Kidney capillary endothelial cell (primary cell): ENCODE measurements around the gene LNPEP.
"Not testable (repeated sequence)": the region's sequence is repeated elsewhere in the genome, so short reads cannot be mapped to it uniquely, and the experiment has no call there.

Experiments used
- DNase-seq: peaks from one replicate; pipeline ENCODE4 v3.0.0-alpha.2; 2018; ENCODE audit warnings: low spot score

The LNPEP gene

DNA sequence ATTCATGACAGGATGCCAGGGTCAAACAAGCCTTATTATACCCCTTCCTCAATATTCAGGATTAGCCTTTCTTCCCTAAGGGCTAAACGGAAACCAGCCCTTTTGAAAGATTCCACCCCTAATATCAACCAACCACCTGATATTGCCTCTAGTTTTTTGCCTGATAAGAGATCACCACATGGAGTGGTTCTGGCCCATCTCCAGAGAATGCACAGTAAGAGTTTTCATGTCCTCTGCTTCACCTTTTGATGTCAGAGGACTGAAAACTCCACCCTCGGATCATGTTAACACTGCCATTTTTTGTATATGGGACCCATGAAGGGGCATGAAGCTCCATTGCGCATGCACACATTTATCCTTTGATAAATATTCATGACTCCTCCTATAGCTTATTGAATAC is 5.8 kb upstream of the LNPEP start:
- no peak for DNase-seq

DNA sequence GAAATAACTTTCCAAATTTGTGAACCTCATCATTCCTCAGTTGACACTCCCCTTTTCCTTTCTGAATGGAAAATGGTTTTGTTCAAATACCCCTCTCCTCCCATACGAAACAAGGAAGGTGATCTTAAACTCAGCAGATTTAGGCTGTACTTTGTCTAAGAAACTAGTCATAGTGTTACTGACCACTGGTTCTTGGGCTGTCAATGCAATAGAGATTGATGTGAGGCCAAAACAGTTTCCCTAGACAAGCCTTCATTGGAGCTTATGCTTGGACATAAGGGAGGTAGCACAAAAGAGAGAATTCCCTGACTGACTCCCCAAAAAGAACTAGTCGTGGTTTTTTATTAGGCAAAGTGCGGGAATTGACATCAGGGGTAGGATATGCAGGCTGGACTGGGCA is 5.3 kb upstream of the LNPEP start:
- DNase-seq, result no peak

DNA sequence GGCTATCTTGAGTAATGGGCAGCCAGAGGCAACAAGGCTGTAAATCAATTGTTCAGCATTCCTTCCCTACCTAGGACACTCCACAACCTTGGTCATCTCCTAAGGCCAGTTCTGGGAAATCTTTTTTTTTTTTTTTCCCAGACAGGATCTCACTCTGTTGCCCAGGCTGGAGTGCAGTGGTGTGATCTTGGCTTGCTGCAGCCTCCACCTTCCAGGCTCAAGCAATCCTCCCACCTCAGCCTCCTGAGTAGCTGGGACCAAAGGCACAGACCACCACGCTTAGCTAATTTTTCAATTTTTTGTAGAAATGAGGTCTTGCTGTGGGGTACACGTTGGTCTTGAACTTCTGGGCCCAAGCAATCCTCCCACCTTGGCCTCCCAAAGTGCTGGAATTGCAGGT is 4.8 kb upstream of the LNPEP start:
- not testable (repeated sequence) for DNase-seq

DNA sequence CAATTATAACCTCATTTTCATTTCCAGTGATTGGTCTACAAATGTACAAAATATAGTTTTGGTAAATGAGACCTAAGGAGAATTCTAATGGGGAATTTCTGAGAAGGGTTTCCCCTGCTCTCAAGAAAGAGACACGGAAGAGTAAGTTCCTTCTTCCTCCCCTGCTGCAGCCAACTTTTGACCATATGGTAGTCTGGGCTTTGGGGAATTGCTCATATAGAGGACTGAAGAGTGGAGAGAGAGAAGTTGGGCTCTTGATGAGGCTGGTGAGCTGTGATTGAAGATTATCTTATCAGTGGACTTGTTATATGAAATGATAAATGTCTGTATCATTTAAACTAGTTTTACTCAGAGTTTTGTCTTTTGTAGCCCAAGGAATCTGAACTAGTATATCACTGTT is 4.3 kb upstream of the LNPEP start:
- no peak for DNase-seq

DNA sequence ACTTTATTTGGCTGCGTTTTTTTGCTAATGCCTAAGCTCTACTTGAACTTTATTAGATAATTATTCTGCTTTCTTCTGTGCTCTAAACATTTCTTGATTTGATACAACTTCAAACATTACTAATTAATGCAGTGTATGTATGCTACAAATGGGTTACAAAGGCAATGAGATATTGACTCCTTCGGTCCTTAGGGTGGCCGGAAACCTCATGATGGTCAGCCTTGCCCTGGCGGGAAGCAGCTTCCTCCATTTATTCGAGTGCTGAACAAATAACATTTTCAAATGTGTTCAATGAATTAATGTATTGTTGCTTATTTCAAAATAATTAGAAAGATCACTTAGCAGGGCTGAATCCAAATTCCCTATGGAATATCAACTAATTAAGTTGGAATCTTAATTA is 3.9 kb upstream of the LNPEP start:
- no peak for DNase-seq

DNA sequence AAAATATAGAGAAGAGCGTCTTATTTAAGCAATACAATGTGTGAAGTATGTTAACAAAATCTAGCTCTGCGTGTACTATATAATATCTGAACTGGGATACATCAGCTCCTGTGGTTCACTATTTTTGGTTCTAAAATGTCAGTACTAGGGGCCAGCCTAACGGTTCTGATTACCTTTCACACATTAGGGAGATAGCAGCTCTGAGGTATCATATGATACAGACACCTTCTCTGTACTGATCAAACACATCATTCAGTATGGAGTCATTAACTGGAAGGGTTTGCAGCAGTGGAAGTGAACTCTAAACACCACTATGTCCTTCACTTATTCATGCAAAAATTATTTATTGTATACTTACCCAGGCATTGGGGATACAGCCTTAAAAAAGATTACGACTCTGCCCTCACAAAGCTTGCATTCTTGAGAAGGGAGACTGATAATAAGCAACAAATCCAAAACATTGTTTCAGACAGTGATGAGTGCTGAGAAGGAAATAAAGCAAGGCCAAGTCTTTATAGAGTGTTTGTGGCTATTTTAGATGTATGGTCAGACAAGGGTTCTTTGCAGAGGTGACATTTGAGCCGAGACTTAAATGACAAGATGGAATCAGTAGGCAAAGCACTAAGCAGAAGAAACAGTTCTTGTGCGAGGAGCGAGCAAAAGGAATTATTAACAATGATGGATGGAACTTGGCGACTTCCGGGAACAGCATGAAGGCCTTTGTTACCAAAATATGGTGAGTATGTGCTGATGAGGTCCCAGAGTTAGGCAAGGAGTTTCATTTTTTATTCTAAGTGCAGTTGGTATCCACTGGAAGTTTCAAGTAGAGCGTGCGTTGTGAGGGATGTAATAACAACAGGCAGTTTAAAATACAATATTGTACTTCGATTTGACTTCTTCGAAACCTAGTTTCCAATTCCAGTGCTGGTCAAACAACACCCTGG is 1.8 kb upstream of the LNPEP start:
- peak; percentile 36 for DNase-seq

DNA sequence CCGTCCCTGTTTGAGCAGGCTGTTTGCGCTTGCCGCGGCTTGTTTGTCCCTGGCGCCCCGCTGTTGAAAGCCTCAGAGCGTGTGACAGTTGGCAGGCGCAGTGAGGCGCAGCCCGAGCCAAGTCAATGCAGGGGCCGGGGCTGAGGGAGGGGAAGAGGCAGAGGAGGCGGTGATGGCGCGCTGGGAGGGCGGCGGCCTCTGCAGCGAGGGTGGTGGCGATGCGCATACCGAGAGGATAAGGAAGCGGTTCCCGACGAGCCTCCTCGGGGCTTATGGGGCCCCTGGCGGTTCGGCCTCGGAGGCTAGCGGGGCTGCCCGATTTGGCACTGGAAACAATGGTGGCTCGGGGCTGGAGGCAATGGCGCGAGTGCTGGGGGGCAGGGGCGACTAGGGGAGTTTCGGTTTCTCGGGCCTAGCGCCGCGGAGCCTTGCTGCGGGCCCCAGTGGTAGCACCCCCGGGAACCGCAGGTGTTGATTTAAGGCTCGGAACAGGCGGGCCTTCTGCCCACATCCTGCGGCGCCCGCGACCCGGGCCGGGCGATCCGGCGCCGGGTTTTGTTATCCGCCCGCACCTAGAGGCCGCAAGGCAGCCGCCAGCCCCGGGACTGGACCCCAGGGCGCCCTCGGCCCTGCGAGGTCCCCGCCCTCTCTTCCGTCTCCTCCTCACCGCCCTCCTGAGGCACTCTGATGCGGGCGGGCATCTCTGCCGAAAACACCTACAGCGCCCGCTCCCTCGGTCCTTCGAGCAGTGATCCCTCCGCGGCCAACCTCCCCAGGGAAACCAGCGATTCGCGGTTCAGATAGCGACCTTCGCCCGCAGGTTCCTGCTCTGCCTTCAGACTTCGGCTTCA is 947 bp upstream of the LNPEP start:
- peak; percentile 81 for DNase-seq

DNA sequence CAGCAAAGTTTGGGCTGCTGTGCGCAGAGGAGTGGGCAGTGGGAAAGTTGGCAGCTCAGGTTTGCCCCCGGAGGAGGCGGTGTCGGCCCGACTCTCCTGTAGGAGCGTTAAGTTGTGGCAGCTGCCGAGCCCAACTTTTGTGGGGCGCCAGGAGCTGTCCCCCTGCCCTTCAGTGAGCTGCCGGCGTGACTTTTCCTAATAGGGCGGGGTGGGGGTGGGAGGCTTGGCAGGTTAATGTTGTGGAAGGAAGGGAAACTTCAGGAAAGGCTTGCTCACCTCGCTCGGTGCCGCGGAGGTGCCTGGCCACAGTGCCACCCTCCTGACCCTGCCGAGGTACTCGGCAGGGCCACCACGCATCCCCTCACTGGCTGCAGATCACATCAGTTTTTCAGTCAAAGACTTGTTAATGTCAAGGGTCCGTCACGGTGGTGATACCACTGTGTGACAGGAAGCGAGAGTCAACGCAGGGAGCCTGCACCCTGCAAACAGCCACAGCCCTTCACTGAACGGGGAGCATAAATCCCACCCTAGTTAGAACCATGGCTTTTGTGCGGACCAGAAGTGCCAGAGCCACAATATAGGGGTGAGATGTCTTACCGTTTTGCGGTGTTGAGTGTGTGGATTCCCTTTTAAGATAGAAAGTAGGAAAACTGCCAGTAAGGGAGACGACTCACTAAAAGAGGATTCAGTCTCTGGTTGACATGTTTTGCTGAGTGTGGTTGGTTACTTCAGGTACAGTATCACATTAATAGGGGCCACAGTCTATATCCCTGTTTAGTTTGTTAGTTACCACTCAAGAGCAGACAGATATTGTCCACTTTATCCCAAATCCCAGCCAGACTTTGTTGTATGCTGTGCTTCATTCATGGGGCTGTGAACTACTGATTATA is 796 bp downstream of the LNPEP start:
- peak; percentile 27 for DNase-seq

DNA sequence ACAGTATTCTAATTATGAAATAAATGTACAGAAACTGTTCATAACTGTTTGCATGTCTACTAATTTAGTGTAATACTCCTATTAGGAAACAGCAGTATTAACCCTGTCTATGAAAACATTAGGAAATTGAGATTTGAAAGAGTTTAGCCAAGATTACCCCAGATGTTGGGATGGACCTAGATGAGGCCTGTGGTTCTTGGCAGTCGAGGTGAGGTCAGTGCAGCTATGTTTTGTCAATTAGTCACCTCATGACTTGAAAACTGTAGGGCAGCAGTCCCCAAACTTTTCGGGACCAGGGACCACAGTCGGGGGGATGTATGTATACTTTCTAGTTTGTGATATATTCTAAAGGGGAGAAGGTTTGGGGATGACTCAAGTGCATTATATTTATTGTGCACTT is 4.7 kb downstream of the LNPEP start:
- DNase-seq, result no peak

DNA sequence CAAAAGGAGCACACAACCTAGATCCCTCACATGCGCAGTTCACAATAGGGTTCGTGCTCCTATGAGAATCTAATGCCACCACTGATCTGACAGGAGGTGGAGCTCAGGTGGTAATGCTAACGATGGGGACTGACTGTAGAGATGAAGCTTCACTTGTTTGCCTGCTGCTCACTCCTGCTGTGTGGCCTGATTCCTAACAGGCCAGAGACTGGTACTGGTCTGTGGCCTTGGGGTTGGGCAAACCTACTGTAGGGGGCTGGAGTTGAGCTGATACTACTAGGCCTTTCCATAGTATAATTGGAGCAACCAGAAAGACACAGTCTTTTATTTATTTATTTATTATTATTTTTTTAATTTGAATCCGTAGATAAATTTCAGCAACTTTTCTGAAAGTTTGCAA is 5.3 kb downstream of the LNPEP start:
- no peak for DNase-seq

DNA sequence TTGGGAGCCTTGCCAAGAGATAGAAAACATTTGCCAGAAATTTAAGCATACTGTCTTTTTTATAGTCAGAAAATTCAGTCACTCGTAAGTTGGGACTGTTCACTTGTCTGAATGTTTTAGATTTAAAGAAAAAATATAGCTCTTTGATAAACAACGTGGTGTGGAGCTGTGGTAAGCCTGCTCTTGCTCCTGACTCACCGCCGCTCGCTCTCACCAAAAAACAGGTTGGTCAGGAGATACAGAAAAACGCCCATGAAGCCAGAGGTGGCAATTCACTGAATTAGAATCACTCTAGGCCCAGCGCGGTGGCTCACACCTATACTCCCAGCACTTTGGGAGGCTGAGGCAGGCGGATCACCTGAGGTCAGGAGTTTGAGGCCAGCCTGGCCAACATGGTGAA is 6.2 kb downstream of the LNPEP start:
- no peak for DNase-seq

DNA sequence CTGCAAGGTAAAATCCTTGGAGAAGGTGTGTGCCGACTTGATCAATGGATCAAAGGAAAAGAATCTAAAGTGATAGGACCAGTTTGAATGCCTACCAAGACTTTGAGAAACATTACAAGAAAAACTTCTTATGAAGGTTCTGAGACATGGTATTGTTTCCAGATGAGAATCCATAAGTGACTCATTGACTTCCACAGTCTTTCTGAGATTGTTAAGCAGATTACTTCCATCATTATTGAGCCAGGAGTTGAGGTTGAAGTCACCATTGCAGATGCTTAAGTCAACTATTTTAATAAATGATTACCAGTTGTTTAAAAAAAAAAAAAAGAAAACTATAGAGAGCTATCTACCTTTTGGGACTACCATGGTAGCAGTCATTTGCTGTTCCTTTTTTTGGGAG is 7.0 kb downstream of the LNPEP start:
- DNase-seq, result peak; percentile 38

DNA sequence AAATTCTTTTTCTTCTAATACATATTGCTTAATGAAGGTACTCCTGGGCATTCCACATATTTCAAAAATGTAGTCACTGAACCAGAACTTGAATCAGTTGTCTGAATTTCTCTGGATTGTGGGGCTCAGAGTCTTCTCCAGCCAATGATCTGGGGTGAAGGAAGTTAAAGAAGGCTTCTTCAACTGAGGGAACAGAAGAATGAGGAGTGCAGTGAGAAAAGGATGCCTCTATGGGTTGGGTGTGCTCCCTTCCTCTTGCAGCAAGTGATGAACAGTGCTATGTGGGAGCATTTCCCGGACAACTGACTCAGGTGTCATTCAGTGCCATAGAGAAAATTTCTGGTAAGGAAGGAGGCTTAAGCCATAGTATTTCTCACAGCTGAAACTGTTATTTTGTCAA is 7.9 kb downstream of the LNPEP start:
- DNase-seq, result no peak

DNA sequence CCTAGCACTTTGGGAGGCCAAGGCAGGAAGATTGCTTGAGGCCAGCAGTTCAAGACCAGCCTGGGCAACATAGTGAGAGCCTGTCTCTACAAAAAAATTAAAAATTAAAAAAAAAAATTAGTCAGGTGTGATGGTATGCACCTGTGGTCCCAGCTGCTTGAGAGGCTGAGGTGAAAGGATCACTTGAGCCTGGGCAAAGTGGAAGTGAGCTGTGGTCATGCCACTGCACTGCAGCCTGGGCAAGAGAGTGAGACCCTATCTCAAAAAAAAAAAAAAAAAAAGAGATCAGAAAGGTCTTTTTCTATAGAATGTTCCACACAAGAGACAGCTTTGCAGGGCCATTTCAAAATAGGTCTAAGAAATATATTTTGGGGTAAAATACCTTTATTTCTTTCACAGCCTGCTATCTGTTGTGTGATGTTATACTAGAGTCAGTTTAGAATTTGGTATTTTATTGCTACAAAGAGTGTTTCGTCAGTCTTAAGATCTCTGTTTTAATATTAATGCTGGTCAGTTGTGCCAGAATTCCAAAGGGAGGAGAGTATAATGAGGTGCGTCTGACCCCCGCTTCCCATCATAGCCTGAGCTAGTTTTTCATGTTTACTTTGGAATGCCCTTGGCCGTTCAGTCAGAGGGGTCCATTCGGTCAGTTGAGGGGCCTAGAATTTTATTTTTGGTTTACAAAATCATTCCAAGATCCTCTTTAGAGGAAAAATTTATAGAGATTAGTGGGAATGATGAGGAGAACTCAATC is 9.4 kb downstream of the LNPEP start:
- DNase-seq, result no peak

DNA sequence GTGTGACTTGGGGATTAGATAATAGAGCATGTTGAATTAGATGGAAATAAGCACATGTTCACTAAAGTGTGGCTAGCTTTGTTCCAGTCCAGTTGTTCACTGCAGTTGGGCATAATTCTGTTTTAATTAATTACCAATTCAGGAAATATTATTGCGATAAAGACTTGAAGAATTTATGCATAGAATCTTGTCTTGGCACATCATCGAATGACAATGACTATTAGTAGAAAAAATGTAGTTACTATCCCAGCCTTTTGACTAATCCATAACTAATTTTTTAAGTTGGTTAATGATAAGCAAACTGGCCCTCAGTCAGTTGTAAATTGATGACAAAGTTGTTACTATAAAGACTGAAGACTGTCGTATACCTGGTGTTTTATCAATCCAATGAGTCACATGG is 10.5 kb downstream of the LNPEP start:
- no peak for DNase-seq

DNA sequence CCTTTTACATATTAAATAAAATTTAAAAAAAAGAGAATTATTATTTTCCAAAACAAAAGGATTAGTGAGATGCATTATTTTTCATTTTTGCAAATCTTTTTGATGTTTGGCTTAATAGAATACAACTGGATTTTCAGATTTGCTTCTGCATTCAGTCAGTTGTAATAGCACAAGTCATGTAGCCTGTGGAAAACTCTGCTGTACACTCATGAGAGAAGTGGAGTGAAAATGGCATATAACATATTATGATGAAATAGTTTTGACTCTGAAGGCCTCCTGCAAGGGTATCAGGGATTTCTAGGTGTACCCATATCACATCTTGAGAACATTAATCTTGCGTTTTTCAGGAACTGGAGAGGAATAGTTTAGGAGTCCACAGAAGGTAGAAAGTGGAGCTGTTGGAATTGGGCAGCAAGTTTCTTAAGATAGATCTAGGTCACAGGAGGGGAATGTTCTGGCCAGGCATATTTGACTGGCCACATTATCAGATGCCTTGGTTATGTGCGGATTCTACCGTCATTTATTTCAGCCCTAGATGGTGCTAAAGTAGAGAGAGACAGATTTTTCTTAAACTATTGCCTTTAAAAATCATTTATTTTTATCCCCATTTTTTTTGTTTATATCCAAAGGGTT is 16.4 kb downstream of the LNPEP start:
- DNase-seq, result no peak

DNA sequence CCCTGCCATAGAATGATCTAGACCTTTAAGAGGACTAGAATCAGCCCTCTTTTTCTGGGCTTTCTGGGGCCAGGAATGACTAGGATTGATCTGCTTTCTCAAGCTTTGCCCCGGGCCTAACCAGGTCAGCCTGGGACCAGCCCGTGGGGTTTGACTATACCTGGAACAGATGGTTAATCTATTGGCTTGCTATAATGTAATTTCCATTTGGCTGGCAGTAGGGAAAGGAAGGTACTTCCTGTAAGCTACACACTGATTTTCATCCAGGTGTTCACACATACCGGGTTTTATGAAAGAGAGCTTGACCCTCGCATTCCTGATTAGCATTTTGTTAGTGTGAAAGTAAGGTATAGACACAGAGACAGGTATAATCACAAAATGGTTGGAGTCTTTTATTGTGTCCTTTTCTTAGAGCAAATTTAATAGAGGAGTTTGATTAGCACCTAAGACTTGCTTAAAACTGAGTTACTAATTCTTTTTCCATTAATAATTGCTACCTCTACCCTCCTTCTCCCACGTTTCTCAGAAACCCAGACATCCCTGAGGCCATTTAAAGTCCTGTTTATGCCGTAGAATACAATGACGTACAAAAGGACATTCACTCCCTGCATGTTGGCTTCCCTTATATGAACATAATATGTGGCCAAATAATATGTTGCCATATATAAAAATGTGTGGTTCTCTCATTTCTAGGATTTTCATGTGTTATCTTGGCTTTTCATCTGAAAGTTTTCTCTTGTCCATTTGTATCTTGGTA is 17.3 kb downstream of the LNPEP start:
- no peak for DNase-seq

DNA sequence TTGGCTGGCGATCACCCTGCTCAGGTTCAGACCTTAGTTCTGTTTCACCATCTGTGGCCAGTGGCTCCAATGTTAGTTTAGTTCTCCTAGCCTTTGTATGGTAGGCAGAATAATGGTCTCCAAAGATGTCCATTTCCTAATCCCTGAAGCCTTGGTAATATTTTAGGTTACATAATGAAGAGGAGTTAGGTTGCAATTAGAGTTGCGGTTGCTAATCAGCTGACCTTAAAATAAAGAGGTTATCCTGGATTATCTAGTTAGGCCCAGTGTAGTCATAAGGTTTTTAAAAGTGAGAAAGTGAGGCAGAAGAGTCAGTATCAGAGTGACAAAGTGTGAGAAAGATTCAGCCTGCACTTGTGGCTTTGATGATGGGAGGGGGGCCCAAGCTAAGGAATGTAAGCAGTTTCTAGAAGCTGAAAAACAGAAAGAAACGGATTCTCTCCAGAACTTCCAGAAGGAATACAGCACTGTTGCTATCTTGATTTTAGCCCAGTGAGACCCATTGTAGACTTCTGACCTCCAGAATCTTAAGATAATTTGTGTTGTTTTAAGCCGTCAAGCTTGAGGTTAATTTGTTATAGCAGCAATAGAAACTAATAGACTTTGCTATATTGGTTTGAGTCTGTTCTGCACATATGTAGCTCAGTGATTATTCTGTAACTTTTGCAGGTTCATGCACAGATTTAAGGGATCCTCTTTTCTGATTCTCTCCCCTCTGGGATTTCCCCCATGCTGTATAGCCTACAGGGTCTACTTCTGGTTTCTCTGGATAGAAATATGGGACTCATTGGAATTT is 21.6 kb downstream of the LNPEP start:
- no peak for DNase-seq

DNA sequence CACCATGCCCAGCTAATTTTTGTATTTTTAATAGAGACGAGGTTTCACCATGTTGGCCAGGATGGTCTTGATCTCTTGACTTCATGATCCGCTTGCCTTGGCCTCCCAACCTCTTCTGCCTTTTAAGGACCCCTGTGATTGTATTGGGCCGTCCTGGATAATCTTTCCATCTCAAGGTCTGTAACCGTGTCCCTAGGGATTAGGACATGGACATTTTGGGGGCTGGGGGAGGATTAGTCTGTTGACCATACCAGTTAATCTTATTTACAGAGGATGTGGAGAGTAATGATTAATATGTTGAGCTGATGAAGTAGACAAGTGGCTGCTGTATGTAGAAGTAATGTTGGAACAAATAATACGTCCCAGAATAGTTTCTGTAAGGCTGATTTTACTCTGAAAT is 23.1 kb downstream of the LNPEP start:
- no peak for DNase-seq
